IPS-20b (cell line): Measurements from ENCODE around the gene EME2.
A peak's percentile ranks its signal among the peaks of the same experiment; 100 is the strongest.

ENCODE experiments used
- H3K27ac ChIP-seq: one replicate; pipeline ENCODE4 v1.5.1; 2013; ENCODE audit warnings: low read length
- H3K27me3 ChIP-seq: 2 replicates; pipeline ENCODE4 v1.6.1; 2013; ENCODE audit warnings: mild to moderate bottlenecking, low read length, inconsistent platforms; ENCODE audit not compliant: insufficient read depth
- H3K36me3 ChIP-seq: 2 replicates; pipeline ENCODE4 v1.6.1; 2013; ENCODE audit warnings: low read depth, mild to moderate bottlenecking, inconsistent platforms, low read length, moderate library complexity; ENCODE audit not compliant: insufficient read depth
- H3K4me1 ChIP-seq: 2 replicates; pipeline ENCODE4 v1.6.1; 2013; ENCODE audit warnings: mild to moderate bottlenecking, control low read depth, inconsistent platforms, low read length, moderate library complexity; ENCODE audit not compliant: insufficient read depth
- H3K4me3 ChIP-seq: 2 replicates; pipeline ENCODE4 v1.5.1; 2013; ENCODE audit warnings: mild to moderate bottlenecking, low read length, inconsistent platforms
- H3K9ac ChIP-seq: 2 replicates; pipeline ENCODE4 v1.6.1; 2013; ENCODE audit warnings: low read depth, mild to moderate bottlenecking, inconsistent platforms, low read length, moderate library complexity
- H3K9me3 ChIP-seq: 2 replicates; pipeline ENCODE4 v1.6.1; 2013; ENCODE audit warnings: mild to moderate bottlenecking, low read depth, low read length, inconsistent platforms; ENCODE audit not compliant: insufficient read depth

EME2 gene

GRCh38 chr16:1775846-1776671 lies 3.4 kb downstream of the EME2 start:
- H3K9me3 ChIP-seq, result no peaks in the 10 kb centered on the region
- no peaks in the 10 kb centered on the region; the same call in 1 of the 2 replicates for H3K4me1 ChIP-seq
- no peaks in the 10 kb centered on the region for H3K27me3 ChIP-seq
- no peak overlapping the region for H3K9ac ChIP-seq
- H3K36me3 ChIP-seq, result peaks cover 29% of the 10 kb centered on the region; the same call in 1 of the 2 replicates
- no peak overlapping the region for H3K4me3 ChIP-seq
- no peak overlapping the region for H3K27ac ChIP-seq

DNA sequence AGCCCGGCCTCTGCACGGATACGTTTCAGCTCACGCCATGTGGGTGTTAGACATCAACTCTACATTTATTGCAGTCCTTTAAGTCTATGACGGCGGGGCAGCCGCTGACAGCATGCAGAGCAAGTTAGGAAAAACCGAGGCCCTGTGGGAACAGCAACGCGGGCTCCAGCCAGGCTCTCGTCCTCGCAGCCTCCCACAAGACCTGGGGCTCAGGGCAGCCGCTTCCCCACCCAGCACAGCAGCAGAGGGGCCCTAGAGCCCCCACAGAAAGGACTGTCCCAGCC lies 4.0 kb downstream of the EME2 start:
- no peak overlapping the region for H3K27ac ChIP-seq
- no peaks in the 10 kb centered on the region for H3K27me3 ChIP-seq
- peaks cover 29% of the 10 kb centered on the region; the same call in 1 of the 2 replicates for H3K36me3 ChIP-seq
- H3K9me3 ChIP-seq, result no peaks in the 10 kb centered on the region
- no peak overlapping the region for H3K4me3 ChIP-seq
- no peaks in the 10 kb centered on the region; the same call in 1 of the 2 replicates for H3K4me1 ChIP-seq
- H3K9ac ChIP-seq, result no peak overlapping the region

GRCh38 chr16:1776991-1777374 lies 4.4 kb downstream of the EME2 start:
- Histone ChIP-seq H3K27me3 (no peaks in the 10 kb centered on the region), H3K27ac (no peak overlapping the region), H3K36me3 (peaks cover 29% of the 10 kb centered on the region; the same call in 1 of the 2 replicates), H3K4me3 (no peak overlapping the region), H3K4me1 (no peaks in the 10 kb centered on the region; the same call in 1 of the 2 replicates), H3K9ac (no peak overlapping the region), H3K9me3 (no peaks in the 10 kb centered on the region)

DNA sequence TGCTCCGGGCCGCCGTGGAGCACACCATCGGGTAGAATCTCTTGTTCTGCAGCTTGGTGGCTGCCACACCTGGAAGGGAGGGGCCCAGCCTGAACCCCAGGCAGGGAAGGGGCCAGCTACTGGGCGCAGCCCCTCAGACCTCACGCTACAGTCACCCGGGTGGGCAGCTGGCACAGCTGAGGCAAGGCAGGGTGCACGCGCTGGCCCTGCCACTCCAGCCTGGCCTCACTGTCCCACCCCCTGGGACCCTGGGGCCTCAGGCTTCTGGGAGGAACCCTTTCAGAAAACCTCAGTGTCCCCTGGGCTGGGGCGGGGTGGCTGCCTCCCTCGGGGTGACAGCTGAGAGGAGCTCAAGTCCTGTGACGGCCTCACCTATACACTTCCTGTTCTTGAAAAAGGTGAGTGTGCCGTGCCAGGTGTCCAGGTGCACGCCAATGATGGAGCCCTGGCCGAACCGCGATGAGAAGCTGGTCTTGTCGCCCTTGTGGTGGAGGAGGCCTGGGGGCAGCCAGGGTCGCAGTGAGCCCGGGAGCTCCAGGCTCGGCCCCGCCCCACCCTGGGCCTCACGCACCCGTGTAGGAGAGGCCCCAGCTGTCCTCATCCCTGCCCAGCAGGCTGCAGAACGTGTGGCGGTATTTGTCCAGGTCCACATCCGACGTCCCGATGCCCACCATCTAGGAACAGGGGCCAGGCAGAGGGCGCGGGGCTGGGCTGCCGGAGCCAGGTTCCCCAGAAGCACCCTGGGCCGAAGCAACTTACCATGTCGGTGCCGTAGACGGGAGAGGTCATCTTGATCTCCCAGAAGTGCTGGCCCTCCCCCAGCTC lies 5.0 kb downstream of the EME2 start:
- Histone ChIP-seq H3K9me3 (no peaks in the 10 kb centered on the region), H3K27ac (no peak overlapping the region), H3K36me3 (peaks cover 29% of the 10 kb centered on the region; the same call in 1 of the 2 replicates), H3K4me3 (no peak overlapping the region), H3K4me1 (no peaks in the 10 kb centered on the region; the same call in 1 of the 2 replicates), H3K9ac (no peak overlapping the region), H3K27me3 (no peaks in the 10 kb centered on the region)

GRCh38 chr16:1778200-1779179 lies 5.9 kb downstream of the EME2 start:
- no peaks in the 10 kb centered on the region for H3K27me3 ChIP-seq
- H3K9me3 ChIP-seq, result no peaks in the 10 kb centered on the region
- no peak overlapping the region for H3K27ac ChIP-seq
- H3K36me3 ChIP-seq, result peaks cover 29% of the 10 kb centered on the region; the same call in 1 of the 2 replicates
- H3K9ac ChIP-seq, result no peak overlapping the region
- H3K4me1 ChIP-seq, result no peaks in the 10 kb centered on the region; the same call in 1 of the 2 replicates
- H3K4me3 ChIP-seq, result no peak overlapping the region

GRCh38 chr16:1779234-1779701 lies 6.7 kb downstream of the EME2 start:
- H3K36me3 ChIP-seq, result peaks cover 29% of the 10 kb centered on the region; the same call in 1 of the 2 replicates
- no peaks in the 10 kb centered on the region for H3K27me3 ChIP-seq
- H3K9me3 ChIP-seq, result no peaks in the 10 kb centered on the region
- H3K4me3 ChIP-seq, result no peak overlapping the region
- peaks cover 4% of the 10 kb centered on the region for H3K4me1 ChIP-seq
- no peak overlapping the region for H3K9ac ChIP-seq
- H3K27ac ChIP-seq, result no peak overlapping the region

- peaks cover 4% of the 10 kb centered on the region for H3K4me1 ChIP-seq
- H3K36me3 ChIP-seq, result peaks cover 25% of the 10 kb centered on the region; the same call in 1 of the 2 replicates
- no peaks in the 10 kb centered on the region for H3K9me3 ChIP-seq
- H3K27me3 ChIP-seq, result no peaks in the 10 kb centered on the region
- H3K4me3 ChIP-seq, result no peak overlapping the region
- H3K27ac ChIP-seq, result no peak overlapping the region
- H3K9ac ChIP-seq, result no peak overlapping the region
Observed at GRCh38 chr16:1779741-1780676, 7.4 kb downstream of the EME2 start.

GRCh38 chr16:1780677-1781072 lies 8.1 kb downstream of the EME2 start:
- H3K27ac ChIP-seq, result no peak overlapping the region
- peaks cover 4% of the 10 kb centered on the region for H3K4me1 ChIP-seq
- no peaks in the 10 kb centered on the region for H3K9me3 ChIP-seq
- H3K36me3 ChIP-seq, result peaks cover 18% of the 10 kb centered on the region; the same call in 1 of the 2 replicates
- H3K27me3 ChIP-seq, result no peaks in the 10 kb centered on the region
- H3K9ac ChIP-seq, result no peak overlapping the region
- no peak overlapping the region for H3K4me3 ChIP-seq

- Histone ChIP-seq H3K9me3 (no peaks in the 10 kb centered on the region), H3K36me3 (peaks cover 18% of the 10 kb centered on the region; the same call in 1 of the 2 replicates), H3K27ac (no peak overlapping the region), H3K27me3 (no peaks in the 10 kb centered on the region), H3K4me3 (peak overlapping the region; percentile 96), H3K4me1 (peaks cover 4% of the 10 kb centered on the region), H3K9ac (peak overlapping the region; percentile 73)
Observed at GRCh38 chr16:1781254-1781653, 8.6 kb downstream of the EME2 start.

DNA sequence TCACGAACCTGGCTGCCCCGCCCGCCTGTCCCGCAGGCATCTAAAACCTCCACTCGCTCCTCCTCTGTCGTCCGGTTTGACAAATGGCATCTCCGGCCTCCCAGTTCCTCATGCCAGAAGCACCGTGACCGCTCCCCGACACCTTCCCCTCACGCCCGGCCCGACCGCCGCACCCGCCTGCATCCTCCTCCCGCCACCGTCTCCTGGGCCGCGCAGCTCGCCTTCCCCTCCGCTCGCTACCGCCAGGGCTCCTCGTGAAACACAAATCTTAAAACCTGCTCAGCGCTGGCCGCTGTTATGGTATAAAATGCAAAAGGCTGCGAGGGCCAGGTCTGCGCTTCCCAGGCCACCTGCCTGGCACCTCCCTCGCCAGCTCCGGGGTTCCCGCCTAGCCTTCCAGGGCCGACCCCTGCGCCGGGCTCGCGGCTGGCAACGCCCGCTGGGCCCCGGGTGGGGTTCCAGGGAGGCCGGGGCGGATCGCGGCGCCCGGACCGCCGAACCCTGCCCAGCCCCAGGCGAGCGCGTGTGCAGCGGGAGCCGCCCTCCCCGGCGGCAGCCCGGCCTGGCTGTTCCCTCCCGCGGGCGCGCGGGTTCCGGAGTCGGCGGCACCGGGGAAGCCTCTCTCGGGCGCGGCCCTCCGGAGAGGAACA lies 9.3 kb downstream of the EME2 start:
- Histone ChIP-seq H3K9ac (peak overlapping the region; percentile 73), H3K4me3 (peak overlapping the region; percentile 96), H3K36me3 (peaks cover 14% of the 10 kb centered on the region; the same call in 1 of the 2 replicates), H3K27ac (no peak overlapping the region), H3K9me3 (no peaks in the 10 kb centered on the region), H3K27me3 (no peaks in the 10 kb centered on the region), H3K4me1 (peaks cover 4% of the 10 kb centered on the region)
